ENCODE results near the gene TUBE1. TPM values are rescaled to one million over a fixed set of nuclear protein-coding genes. Genes with fewer than 3 reads are reported as not detected.

The TUBE1 gene
- total RNA-seq, 1 experiment from 2014 or later: 24.4 TPM

GRCh38 chr6:112041535-112041934 lies 45.7 kb downstream of the TUBE1 start:
- Histone ChIP-seq H3K4me1 (ENCODE audit: insufficient read depth, low read length, poor library complexity, severe bottlenecking) (no peaks in the 10 kb centered on the region), H3K36me3 (ENCODE audit: insufficient read depth, low read length, poor library complexity, severe bottlenecking) (no peaks in the 10 kb centered on the region), H3K4me3 (ENCODE audit: low read depth, low read length, poor library complexity, severe bottlenecking) (no peak overlapping the region), H3K27me3 (replicated peaks; ENCODE audit: insufficient read depth, low read depth, low read length, poor library complexity) (no peaks in the 10 kb centered on the region), H3K27ac (ENCODE audit: low read depth, low read length, poor library complexity, severe bottlenecking) (no peak overlapping the region), H3K9me3 (ENCODE audit: low read depth, low read length, poor library complexity, severe bottlenecking) (no peaks in the 10 kb centered on the region)
- intact Hi-C loops (cut with micrococcal nuclease; ENCODE audit: unreplicated experiment): loop anchor here (5.0 kb wide), 2 partner anchors 559 to 1514 kb away; partner anchors contain the start of gene REV3L
- CTCF ChIA-PET: interaction anchor here (0.6 to 1.3 kb wide), 4 partner anchors 9 to 332 kb away, joined by 3 to 5 read pairs (median 4); no protein-coding TSS in a partner anchor
- no TSS peak for BruUV-seq (replicated peaks)
- DNase-seq (ENCODE audit: low spot score): no peak
- TF ChIP-seq EZH2 (IDR thresholded peaks at IDR 0.05; ENCODE audit: borderline replicate concordance, low read depth, low read length, poor library complexity, severe bottlenecking) (no peak), CTCF (conservative IDR thresholded peaks at IDR 0.05; ENCODE audit: low read depth, low read length) (no peak)
- POLR2A ChIA-PET (ENCODE audit: low non-redundant PET): no interaction called here

GRCh38 chr6:112040956-112041355 lies 46.3 kb downstream of the TUBE1 start:
- H3K27me3 ChIP-seq (replicated peaks; ENCODE audit: insufficient read depth, low read depth, low read length, poor library complexity): no peaks in the 10 kb centered on the region
- H3K4me1 ChIP-seq (ENCODE audit: insufficient read depth, low read length, poor library complexity, severe bottlenecking): no peaks in the 10 kb centered on the region
- intact Hi-C loops (cut with micrococcal nuclease; ENCODE audit: unreplicated experiment): loop anchor here (5.0 kb wide), 2 partner anchors 559 to 1514 kb away; partner anchors contain the start of gene REV3L
- no peak for TF ChIP-seq EZH2 (IDR thresholded peaks at IDR 0.05; ENCODE audit: borderline replicate concordance, low read depth, low read length, poor library complexity, severe bottlenecking)
- TF ChIP-seq CTCF (conservative IDR thresholded peaks at IDR 0.05; ENCODE audit: low read depth, low read length): no peak
- BruUV-seq (replicated peaks): no TSS peak
- no peak overlapping the region for H3K27ac ChIP-seq (ENCODE audit: low read depth, low read length, poor library complexity, severe bottlenecking)
- ChIA-PET POLR2A (ENCODE audit: low non-redundant PET) (no interaction called here), CTCF (interaction anchor here (1.3 kb wide), 1 partner anchor 331 kb away, joined by 5 read pairs; no protein-coding TSS in a partner anchor)
- H3K36me3 ChIP-seq (ENCODE audit: insufficient read depth, low read length, poor library complexity, severe bottlenecking): no peaks in the 10 kb centered on the region
- H3K4me3 ChIP-seq (ENCODE audit: low read depth, low read length, poor library complexity, severe bottlenecking): no peak overlapping the region
- DNase-seq (ENCODE audit: low spot score): no peak
- no peaks in the 10 kb centered on the region for H3K9me3 ChIP-seq (ENCODE audit: low read depth, low read length, poor library complexity, severe bottlenecking)

- no peaks in the 10 kb centered on the region for H3K9me3 ChIP-seq (ENCODE audit: low read depth, low read length, poor library complexity, severe bottlenecking)
- H3K4me3 ChIP-seq (ENCODE audit: low read depth, low read length, poor library complexity, severe bottlenecking): no peak overlapping the region
- H3K27ac ChIP-seq (ENCODE audit: low read depth, low read length, poor library complexity, severe bottlenecking): no peak overlapping the region
- H3K27me3 ChIP-seq (replicated peaks; ENCODE audit: insufficient read depth, low read depth, low read length, poor library complexity): no peaks in the 10 kb centered on the region
- no peaks in the 10 kb centered on the region for H3K36me3 ChIP-seq (ENCODE audit: insufficient read depth, low read length, poor library complexity, severe bottlenecking)
- intact Hi-C loops (cut with micrococcal nuclease; ENCODE audit: unreplicated experiment): no loop called here
- ChIA-PET POLR2A (ENCODE audit: low non-redundant PET) (no interaction called here), CTCF (no interaction called here)
- TF ChIP-seq EZH2 (IDR thresholded peaks at IDR 0.05; ENCODE audit: borderline replicate concordance, low read depth, low read length, poor library complexity, severe bottlenecking): no peak
- TF ChIP-seq CTCF (conservative IDR thresholded peaks at IDR 0.05; ENCODE audit: low read depth, low read length): no peak
- H3K4me1 ChIP-seq (ENCODE audit: insufficient read depth, low read length, poor library complexity, severe bottlenecking): no peaks in the 10 kb centered on the region
- DNase-seq (ENCODE audit: low spot score): no peak
- no TSS peak for BruUV-seq (replicated peaks)
These were observed 47.9 kb downstream of the TUBE1 start for GRCh38 chr6:112039431-112039770.
